HG03521 (cell line): ENCODE measurements around the gene ELOVL5.
"Not testable (repeated sequence)": the region's sequence is repeated elsewhere in the genome, so short reads cannot be mapped to it uniquely, and the experiment has no call there.

Source experiments
- ATAC-seq: cut with Tn5 transposase; IDR thresholded peaks from one replicate; pipeline ENCODE4 v1.9.1; 2021; ENCODE audit warnings: mild to moderate bottlenecking, moderate library complexity; ENCODE audit not compliant: unreplicated experiment

Gene ELOVL5

GRCh38 chr6:53348371-53349208, at the start of gene ELOVL5:
TSS of gene ELOVL5 (minus strand) at chr6:53348950. CDS start at chr6:53295699, 53,251 bp downstream.
- peak; percentile 74 for ATAC-seq

GRCh38 chr6:53397283-53397682, 48.5 kb upstream of the ELOVL5 start:
- no peak for ATAC-seq

DNA sequence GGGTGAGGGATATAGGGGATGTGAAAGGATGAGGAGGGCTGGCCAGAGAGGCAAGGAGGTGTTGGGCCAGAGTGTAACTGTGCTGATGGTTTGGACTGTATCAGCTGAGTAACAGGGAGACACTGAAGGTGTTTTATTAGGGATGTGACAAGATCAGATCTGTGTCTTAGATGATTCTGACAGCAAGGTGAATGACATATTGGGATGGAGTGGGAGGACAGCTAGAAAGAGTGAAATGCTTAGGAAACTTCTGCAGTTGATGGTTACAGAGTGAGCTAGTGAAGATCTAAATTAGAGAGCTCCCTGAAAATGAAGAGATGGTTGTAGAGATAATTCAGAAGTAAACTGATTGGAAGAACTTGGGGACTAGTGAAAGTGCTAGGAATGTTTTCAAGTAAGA, 47.2 kb upstream of the ELOVL5 start:
- ATAC-seq, result no peak

- ATAC-seq, result no peak
Measured at GRCh38 chr6:53394704-53395103, 46.0 kb upstream of the ELOVL5 start.

DNA sequence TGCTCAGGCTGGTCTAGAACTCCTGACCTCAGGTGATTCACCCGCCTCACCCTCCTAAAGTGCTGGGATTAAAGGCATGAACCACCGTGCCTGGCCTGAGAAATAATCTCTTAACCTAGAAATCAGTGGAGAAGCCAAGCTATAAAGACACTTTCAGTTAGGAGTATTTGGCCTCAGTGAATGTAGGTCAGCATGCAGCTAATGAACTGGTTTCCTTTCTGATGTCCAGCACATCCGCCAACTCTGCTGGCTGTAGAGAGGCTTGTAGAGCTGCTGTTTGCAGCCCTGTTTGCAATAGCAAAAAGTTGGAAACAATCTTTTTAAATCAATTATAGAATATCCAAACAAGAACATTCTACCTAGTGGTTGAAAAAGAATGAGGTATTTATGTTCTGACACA, 42.4 kb upstream of the ELOVL5 start:
- no peak for ATAC-seq

- ATAC-seq, result no peak
Measured at GRCh38 chr6:53390010-53390409, 41.3 kb upstream of the ELOVL5 start.

- not testable (repeated sequence) for ATAC-seq
Measured at GRCh38 chr6:53388615-53389014, 39.9 kb upstream of the ELOVL5 start.

GRCh38 chr6:53382421-53382820, 33.7 kb upstream of the ELOVL5 start:
- no peak for ATAC-seq

DNA sequence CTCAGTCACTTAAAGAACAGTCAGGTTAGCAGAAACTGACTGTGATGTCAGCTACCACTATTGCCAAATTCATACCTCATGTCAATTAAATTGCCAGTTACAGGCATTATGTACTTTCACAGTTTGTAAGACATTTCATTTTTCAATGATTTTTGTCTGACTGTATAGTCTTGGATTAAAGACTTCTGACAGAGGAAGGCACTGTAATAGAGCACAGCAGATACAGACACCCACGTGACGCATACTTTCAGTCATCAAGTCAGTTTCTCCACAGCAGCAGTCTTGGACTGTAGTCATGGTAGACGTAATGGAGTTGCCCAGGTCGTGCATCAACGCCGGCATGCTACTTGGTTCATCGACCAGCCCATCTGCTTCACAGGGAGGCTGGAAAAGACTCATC, 29.5 kb upstream of the ELOVL5 start:
- no peak for ATAC-seq

DNA sequence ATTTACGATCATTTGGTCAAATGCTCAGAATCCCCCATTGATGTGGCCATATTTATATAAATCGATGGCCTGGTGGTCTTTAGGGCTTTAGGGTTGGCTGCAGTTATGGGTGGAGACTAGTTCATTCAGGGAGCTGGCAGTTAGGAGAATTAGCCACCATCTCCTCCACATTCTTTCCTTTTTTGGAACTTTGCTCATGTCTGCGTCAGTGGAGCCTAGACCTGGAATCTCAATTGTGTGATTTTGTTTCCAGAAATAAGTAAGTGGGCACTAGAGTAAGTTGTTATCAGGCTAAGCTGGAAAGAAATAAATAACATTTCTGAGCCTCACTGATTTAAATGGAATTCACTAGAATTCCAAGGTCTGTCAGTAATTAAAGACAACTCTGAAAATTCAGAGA, 29.0 kb upstream of the ELOVL5 start:
- ATAC-seq, result no peak

DNA sequence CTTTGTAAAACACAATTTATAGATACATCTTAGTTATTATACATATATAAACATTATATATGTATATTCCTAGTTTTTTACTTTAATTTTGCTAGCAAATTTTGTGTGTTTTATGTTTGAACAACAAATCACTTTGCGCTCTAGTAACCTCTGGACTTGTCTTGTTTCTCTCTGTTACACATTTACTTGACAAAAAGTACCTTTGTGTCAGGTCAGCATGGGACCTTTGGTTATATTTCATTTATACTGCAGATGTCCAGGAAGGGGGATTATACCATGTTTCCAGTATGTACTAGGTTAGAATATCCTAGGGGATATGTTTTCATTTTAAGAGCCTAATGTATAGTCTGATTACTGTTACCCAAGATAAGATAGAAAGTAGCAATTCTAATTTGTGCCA, 28.5 kb upstream of the ELOVL5 start:
- no peak for ATAC-seq

- ATAC-seq, result no peak
Measured at GRCh38 chr6:53376661-53377226, 28.0 kb upstream of the ELOVL5 start.

GRCh38 chr6:53375847-53376246, 27.1 kb upstream of the ELOVL5 start:
- no peak for ATAC-seq

DNA sequence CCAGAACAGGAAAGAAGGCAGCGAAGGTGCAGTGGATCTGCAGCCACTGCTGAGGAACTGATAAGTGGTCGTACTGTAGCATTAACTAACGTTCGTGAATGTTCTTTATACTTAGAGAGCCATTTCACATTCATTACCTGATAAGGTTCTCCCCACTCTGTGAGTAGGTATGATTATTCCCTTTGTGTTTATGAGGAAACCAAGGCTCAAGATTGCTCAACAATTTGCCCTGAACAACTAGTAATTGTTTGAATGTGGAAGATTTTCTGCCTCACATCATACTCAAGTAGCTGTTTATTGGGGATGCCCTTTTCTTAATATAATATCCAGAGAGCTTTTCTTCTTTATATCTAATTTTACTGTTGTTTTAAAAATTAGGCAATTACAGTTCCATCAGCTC, 24.9 kb upstream of the ELOVL5 start:
- no peak for ATAC-seq

- no peak for ATAC-seq
Measured at GRCh38 chr6:53369876-53370515, 21.2 kb upstream of the ELOVL5 start.

DNA sequence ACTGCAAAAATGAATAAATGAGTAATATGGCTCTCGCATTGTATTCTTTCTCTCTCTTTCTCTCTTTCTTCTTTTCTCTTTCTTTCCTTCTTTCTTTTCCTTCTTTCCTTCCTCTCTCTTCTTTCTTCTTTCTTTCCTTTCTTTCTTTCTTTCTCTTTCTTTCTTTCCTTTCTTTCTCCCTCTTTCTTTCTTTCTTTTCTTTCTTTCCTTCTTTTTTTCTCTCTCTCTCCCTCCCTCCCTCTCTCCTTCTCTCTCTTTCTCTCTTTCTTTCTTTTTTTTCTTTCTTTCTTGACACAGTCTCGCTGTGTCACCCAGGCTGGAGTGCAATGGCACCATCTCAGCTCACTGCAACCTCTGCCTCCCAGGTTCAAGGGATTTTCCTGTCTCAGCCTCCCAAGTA, 20.3 kb upstream of the ELOVL5 start:
- no peak for ATAC-seq

DNA sequence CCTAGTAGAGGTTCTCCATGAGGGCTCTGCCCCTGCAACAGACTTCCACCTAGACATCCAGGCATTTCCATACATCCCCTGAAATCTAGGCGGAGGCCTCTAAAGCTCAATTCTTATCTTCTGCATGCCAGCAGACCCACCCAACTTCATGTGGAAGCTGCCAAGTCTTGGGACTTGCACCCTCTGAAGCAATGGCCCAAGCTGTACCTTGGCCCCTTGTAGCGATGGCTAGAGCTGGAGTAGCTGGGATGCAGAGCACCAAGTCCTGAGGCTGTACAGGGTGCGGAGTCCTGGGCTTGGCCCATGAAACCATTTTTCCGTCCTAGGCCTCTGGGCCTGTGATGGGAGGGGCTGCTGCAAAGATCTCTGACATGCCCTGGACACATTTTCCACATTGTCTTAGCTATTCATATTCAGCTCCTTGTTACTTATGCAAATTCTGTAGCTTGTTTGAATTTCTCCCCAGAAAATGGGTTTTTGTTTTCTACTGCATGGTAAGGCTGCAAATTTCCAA, 17.4 kb upstream of the ELOVL5 start:
- no peak for ATAC-seq

GRCh38 chr6:53363341-53364079, 14.8 kb upstream of the ELOVL5 start:
- ATAC-seq, result no peak

GRCh38 chr6:53361549-53362031, 12.8 kb upstream of the ELOVL5 start:
- peak; percentile 33 for ATAC-seq

DNA sequence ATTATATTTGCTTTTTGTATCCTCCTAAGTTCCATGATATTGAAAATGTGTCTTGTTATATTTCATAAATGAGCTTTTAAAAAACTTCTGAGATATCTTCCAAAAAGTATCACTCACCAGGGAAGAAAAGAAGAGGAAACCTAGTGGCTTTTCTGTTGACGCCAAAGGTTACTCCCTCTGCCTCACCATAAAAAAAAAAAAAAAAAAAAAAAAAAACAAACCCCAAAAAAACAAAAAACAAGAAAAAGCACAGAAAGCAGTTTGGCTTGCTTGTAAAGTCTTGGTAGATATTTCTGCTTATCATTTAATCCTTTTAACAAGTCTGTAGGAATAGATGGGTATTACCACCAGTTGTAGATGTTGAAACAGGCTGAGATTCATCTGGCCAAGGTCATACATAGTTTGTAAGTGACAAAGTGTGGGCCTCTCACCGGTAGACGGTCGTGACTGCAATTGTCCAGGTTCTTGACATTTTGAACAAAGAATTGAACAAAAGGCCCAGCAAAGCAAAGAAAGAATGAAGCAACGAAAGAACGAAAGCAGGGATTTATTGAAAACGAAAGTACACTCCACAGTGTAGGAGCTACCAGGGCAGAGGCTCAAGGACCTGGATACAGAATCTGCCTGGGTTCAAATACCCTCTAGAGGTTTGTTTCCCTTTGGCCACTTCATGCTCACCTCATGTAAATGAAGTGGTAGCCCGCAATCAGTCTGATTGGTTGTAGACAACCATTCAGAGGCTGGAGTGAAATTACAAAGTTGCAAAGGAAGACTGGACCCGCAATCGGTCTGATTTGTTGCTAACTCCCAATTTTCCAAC, 11.6 kb upstream of the ELOVL5 start:
- ATAC-seq, result no peak

DNA sequence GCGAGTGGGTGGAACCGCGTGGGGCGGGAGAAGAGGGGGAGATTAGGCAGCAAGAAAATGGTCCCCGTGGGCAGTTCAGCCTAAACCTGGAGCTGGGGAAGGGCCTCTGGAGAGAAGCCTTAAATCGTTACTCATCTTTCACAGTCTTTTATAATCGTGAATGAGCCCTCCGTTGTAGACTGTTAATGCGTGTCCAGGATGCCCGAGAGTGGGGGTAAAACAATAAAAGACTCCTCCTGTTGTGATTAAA, 11.0 kb upstream of the ELOVL5 start:
- ATAC-seq, result no peak
